HG03571 (cell line): ENCODE data around the gene EIF4EBP3.
A peak's percentile ranks its signal among the peaks of the same experiment; 100 is the strongest.

Experiments used
- ATAC-seq: cut with Tn5 transposase; IDR thresholded peaks from one replicate; pipeline ENCODE4 v1.9.1; 2021; ENCODE audit not compliant: unreplicated experiment

EIF4EBP3 gene

GRCh38 chr5:140556438-140556837 lies 9.0 kb downstream of the EIF4EBP3 start:
- no peak for ATAC-seq

- ATAC-seq: peak; percentile 92
Observed at GRCh38 chr5:140557136-140557805, 9.8 kb downstream of the EIF4EBP3 start, which contains the start of gene SRA1. Gene SRA1 (minus strand): TSS chr5:140557473. CDS start chr5:140557452, 21 bp downstream.

GRCh38 chr5:140557965-140558364 lies 10.5 kb downstream of the EIF4EBP3 start:
- no peak for ATAC-seq

GRCh38 chr5:140558542-140558941 lies 11.1 kb downstream of the EIF4EBP3 start:
- ATAC-seq: no peak

- ATAC-seq: no peak
Observed at GRCh38 chr5:140560227-140560626, 12.8 kb downstream of the EIF4EBP3 start.

- ATAC-seq: no peak
Observed at GRCh38 chr5:140561753-140562523, 14.5 kb downstream of the EIF4EBP3 start.

GRCh38 chr5:140563596-140563995 lies 16.1 kb downstream of the EIF4EBP3 start:
- no peak for ATAC-seq

GRCh38 chr5:140564196-140565023 lies 16.9 kb downstream of the EIF4EBP3 start, which contains the start of the genes APBB3 and SLC35A4:
Gene APBB3 (minus strand): TSS chr5:140564598. CDS start chr5:140564245, 353 bp downstream.
Gene SLC35A4 (plus strand): TSS chr5:140564828. CDS start chr5:140567170, 2,342 bp downstream.
- peak; percentile 83 for ATAC-seq

GRCh38 chr5:140565024-140565779 lies 17.7 kb downstream of the EIF4EBP3 start:
- no peak for ATAC-seq

GRCh38 chr5:140565780-140566095 lies 18.3 kb downstream of the EIF4EBP3 start:
- no peak for ATAC-seq

GRCh38 chr5:140566665-140567064 lies 19.2 kb downstream of the EIF4EBP3 start:
- no peak for ATAC-seq

GRCh38 chr5:140567136-140567818 lies 19.8 kb downstream of the EIF4EBP3 start:
- ATAC-seq: no peak

GRCh38 chr5:140567871-140568270 lies 20.4 kb downstream of the EIF4EBP3 start:
- ATAC-seq: no peak

GRCh38 chr5:140568443-140569063 lies 21.1 kb downstream of the EIF4EBP3 start:
- ATAC-seq: no peak

- ATAC-seq: no peak
Observed at GRCh38 chr5:140569197-140569596, 21.7 kb downstream of the EIF4EBP3 start.

- no peak for ATAC-seq
Observed at GRCh38 chr5:140570058-140570457, 22.6 kb downstream of the EIF4EBP3 start.

- ATAC-seq: no peak
Observed at GRCh38 chr5:140570488-140570887, 23.0 kb downstream of the EIF4EBP3 start.

- no peak for ATAC-seq
Observed at GRCh38 chr5:140571105-140571504, 23.6 kb downstream of the EIF4EBP3 start.

- no peak for ATAC-seq
Observed at GRCh38 chr5:140573683-140574082, 26.2 kb downstream of the EIF4EBP3 start.

- no peak for ATAC-seq
Observed at GRCh38 chr5:140574165-140574564, 26.7 kb downstream of the EIF4EBP3 start.
